GM19468 (cell line): ENCODE results near the gene AP2M1.

Experiments
- ATAC-seq: cut with Tn5 transposase; IDR thresholded peaks from one replicate; pipeline ENCODE4 v1.9.1; 2021; ENCODE audit warnings: mild to moderate bottlenecking, moderate library complexity, moderate number of reproducible peaks; ENCODE audit not compliant: unreplicated experiment; ENCODE audit errors: extremely low read depth

The AP2M1 gene

GRCh38 chr3:184209146-184209923, 34.7 kb downstream of the AP2M1 start:
- ATAC-seq = no peak

DNA sequence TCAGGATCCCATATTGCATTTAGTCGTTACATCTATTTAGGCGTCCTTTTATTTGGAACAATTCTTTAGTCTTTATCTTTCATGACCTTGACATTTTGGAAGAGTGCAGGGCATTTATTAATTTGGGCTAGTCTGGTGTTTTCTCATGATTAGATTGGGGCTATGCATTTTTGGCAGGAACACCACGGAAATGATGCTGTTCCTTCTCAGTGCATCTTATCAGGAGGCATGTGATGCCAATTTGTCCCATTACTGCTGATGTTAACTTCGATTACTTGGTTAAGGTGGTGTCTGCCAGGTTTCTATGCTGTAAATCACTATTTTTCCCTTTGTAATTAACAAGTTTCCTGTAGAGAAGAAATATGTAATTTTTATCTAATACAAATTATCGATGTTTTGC, 36.6 kb downstream of the AP2M1 start:
- ATAC-seq = no peak

GRCh38 chr3:184211718-184212117, 37.1 kb downstream of the AP2M1 start:
- no peak for ATAC-seq

- no peak for ATAC-seq
Observed at GRCh38 chr3:184218814-184219213, 44.2 kb downstream of the AP2M1 start.

GRCh38 chr3:184222521-184222920, 47.9 kb downstream of the AP2M1 start:
- ATAC-seq = no peak

- ATAC-seq = no peak
Observed at GRCh38 chr3:184223946-184224345, 49.3 kb downstream of the AP2M1 start.

DNA sequence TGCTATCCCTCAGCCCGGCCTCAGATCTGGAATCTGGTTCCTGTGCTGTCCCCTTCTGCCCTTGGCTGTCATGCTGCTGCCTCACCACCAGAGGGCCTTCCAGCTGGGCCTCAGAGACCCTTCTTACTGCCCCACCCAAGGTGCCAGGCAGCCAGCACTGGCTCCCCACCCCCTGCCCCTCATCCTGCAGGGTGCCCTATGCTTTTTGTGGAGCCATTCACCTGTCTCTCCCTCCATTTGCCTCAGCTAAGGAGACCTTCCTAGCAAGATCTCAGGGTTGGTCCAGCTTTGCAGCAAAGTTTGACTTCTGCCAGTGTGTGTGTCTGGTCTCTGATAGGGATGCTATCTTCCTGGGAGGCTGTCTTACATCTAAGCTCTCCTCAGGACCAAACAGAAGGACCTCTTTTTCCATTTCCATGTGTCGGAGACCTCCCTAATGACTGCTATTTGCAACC, 52.9 kb downstream of the AP2M1 start:
- ATAC-seq = no peak

DNA sequence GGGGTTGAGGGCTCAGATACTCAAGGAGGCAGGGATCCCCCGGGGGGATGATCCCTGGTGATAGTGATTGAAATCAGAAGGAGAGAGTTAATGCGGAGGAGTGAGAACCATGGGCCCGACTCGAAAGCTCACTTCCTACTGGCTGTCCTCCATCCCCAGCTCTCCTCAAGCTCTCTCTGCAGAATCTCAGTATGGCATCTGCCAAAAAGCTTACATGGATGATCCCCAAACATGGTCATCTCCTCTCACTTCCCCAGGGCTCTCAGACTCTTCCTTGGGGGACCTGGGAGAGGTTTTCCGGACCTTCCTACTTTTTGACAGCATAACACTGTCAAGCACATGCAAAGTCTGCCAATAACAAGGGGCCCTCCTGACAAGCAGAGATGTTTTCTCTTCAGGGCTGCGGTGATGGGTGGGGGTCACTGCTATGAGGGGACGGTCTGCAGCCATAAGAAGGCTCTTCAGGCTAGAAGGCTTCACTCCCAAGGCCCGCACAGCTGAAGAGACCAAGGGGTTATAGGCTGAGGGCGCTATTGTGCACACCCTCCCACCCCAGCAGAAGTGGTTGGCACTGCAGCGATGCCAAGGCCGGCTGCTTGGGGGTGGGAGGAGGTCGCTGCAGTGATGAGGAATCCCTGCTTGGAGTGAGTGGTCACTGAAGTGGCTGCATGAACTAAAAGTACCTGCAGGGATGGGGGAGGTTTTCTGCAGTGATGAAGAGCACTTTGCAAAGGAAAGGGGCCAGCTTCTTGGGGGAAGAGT, 53.9 kb downstream of the AP2M1 start:
- no peak for ATAC-seq

DNA sequence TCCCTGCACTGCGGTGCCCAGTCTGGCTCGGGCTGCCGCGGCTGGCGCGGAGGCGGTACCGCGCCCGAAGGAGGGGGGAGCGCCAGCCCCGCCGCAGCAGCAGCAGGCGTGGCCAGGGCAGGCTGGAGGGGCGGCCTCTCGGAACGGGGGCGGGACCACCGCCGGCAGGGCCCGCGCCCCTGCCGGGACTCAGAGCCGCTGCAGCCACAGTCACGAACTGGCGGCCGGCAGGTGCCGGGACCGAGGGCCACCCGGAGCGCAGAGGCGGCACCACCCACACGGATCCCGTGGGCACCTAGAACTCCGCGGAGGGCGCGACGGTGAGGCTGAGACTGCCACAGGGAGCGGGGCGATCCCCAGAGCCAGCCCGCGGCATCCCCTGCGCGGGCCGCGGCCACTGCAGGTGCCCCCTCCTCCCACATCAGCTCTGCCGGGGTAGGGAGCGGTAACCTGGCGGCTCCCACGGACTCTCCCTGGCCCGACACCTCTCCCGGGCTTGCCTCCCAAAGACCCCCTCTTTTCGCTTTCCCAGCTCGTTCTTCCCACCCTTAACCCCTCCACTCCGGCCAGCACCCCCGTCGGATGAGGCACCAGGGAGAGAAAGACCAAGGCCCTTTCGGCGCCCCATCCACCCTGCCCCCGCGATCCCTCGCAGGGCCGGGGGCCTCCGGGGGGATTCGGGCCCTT, 54.9 kb downstream of the AP2M1 start, which contains the start of gene VWA5B2:
Gene VWA5B2, plus strand, starts transcription at position 192 of the 687 bp plus-strand sequence. CDS start 944 bp downstream, outside the sequence.
- peak; percentile 88 for ATAC-seq

GRCh38 chr3:184230081-184230602, 55.5 kb downstream of the AP2M1 start:
- ATAC-seq = no peak

DNA sequence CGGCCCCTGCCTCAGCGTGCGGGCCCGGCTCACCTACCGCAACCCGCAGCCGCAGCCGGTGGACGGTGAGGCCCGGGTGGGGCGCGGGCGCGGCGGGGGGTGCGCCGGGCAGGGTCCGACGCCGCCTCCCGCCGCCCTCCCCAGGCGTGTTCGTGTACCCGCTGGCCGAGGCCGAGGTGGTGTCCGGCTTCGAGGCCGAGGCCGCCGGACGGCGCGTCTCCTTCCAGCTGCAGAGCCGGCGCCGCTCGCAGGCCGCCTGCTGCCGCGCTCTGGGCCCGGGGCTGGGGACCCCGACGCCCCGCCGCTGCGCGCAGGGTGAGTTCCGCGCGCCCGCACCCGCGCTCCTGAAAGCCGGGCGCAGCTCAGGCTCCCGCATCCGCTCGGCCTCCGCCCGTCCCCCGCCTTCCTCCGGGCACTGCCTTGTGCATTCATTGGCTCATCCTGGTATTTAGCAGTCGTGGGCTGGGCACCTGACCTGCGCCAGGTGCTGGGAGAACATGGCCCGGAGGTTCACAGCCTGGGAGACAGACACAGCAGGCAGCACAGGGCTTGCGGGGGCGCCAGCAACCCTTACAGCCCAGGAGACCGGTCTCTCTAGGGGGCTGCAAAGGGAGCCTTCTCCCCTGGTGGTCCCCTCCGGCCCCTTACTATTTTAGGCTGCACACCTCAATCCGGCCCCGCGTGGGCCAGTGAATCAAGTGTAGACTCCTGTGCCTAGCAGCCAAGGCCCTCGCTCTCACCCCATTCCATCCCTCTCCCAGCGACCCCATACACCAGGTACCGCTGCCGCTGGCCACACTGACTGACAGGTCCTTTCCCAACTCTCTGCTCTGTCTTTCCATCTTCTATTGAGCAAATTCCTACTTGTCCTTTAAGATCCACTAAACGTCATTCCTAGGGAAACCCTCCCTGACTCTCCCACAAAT, 56.2 kb downstream of the AP2M1 start:
- no peak for ATAC-seq

DNA sequence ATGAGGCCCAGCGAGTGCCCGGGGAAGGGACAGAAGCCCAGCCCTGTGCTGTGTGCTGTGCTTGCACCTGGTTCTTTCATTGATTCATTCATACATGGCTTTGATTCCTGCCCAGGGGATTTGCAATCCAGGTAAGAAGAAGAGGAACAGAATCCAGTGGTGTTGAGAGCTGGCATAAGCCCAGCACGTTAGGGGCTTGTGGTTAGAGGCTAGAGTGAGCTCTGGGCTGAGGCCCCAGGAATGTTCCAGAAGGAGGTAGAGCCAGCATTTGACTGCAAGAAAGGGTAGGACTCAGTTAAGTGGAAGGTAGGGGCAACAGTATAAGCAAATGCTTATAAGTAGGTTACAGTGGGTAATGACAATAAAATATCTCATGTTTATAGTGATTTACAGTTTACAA, 57.0 kb downstream of the AP2M1 start:
- no peak for ATAC-seq

- ATAC-seq = no peak
Observed at GRCh38 chr3:184233127-184233843, 58.6 kb downstream of the AP2M1 start.
